ENCODE measurements around the gene ANKS1B.

Gene ANKS1B

DNA sequence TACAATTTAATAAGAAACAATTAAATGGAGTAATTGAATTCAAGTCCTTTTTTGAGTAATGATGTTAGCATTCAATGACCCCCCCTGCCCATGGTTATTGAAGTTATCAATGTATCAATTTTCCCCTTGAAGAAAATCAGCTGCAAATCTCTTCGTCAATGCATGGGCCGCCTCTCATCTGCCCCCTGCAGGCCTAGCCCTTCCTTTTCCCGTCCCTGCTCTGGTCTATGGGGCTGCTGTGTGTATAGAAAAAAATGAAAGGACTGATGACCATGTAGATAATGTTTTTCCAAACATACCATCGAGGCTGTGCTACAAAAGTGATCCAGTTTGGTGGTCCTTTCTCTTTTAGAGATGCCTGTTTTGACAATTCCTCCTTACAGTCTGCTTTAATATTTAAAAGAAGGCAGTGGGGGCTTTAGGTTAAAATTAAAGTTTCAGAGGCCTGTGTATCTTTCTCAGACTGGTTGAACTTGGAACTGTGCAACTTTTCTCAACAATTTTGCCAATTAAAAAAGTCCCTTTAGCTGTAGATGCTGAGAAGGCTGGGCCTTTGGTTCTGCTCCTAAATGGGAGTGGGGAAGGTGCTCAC lies 1241.3 kb downstream of the ANKS1B start:
- DNase-seq (ENCODE audit: low read depth in 1 of 2, low spot score in 1 of 2): no peak

DNA sequence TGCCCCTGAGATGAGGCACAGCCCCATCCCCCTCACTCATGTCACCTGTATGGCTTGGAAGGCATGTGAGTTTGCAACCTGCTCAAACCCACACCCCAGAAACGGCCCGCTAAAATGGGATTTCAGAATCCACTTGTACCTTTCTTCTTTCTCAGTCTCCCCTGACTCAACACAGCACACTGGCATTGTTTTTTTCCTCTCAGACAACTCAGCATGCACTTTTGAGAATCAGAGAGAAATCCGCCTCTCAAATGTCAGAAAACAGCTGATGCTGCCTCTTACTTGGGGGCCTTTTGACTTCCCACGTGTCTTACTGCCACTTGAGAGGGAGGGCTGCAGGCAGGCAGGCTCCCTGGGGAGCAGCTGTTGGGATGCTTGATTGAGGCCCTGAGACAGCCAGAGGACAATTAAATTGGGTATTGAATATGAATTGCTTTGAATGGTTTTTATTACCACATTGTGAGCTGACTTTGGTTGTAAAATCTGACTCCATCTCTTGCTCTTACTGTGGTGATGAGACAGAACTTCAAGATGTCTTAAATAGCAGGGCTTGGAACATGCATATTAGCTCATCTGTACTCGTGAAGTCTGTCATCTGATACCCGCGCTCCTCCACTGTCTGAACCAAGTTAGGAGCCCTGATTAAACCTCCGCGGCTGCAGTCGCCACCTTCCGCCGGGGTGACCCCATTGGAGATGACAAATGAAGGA lies 1243.0 kb downstream of the ANKS1B start:
- peak in 1 of 2 donors; percentile 2 for DNase-seq (ENCODE audit: low read depth in 1 of 2, low spot score in 1 of 2)

DNA sequence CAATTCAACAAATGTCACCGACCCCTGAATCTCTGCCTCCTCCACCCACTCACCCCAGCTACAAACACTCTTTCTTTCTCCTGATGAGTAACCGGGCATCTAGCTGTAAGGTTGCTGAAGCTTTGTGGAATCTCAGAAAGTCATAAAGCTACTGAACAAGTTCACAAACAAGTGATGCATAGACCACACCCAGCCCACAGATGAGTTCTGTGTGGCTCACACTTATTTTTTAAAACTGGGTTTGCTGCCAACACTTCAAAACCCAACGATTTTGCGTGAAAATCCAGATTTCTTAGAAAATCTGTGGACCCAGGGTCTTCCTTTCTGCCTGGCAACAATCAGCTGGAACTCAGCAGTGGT lies 1243.6 kb downstream of the ANKS1B start:
- DNase-seq (ENCODE audit: low read depth in 1 of 2, low spot score in 1 of 2): peak in 1 of 2 donors; percentile 3

DNA sequence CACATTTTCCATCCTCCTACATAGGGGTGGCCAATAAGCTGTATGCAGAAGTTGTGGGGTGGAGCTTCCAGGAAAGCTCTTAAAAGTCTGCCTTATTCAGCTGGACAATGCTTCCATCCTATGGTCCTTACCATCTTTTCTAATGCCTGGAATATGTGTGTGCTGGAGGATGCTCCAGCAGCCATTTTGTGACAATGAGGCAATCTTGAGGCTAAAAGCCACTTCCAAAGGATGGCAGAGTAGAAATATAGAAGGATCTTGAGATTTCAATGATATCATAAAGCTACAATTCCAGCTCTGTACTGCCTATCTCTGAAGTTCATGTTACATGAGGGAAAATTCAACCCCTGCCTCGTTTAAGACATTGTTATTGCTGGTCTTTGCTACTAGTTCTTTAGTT lies 1244.0 kb downstream of the ANKS1B start:
- no peak for DNase-seq (ENCODE audit: low read depth in 1 of 2, low spot score in 1 of 2)

DNA sequence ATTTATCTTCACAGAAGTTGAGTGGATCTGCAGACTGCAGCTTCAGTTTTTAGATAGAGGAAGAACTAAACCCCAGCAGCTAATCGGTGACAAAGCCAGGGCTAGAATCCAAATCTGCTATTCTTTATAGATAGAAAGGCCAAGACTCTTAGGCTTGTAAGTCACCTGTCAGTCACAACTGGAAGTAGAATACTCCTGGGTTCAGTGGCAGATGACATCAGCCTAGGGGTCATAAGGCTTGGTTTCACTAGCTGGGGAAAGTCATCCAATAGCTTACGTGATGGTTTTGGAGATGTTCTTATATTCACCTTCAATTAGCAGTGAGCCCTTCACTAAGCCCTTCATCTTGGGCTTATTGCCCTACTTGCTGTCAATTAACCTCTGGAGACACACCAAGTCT lies 1246.2 kb downstream of the ANKS1B start:
- no peak for DNase-seq (ENCODE audit: low read depth in 1 of 2, low spot score in 1 of 2)

DNA sequence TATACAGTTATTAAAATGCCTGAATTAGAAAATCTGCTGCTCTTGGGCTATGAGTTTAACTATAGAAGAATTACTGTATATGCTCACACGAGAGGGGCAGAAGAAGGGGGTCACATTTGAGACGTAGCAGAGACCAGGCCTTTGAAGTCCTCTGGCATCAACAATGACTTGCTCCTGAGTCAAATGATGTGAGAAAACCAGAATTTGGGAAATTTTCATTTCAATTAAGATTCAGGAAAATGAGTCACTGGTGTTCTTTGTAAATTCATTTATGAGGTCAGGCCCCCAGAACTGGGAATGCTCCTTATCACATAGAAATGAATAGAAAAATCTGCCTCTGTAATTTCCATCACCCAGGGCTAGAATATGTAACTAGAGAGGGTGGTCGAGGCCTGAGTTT lies 1246.7 kb downstream of the ANKS1B start:
- no peak for DNase-seq (ENCODE audit: low read depth in 1 of 2, low spot score in 1 of 2)

DNA sequence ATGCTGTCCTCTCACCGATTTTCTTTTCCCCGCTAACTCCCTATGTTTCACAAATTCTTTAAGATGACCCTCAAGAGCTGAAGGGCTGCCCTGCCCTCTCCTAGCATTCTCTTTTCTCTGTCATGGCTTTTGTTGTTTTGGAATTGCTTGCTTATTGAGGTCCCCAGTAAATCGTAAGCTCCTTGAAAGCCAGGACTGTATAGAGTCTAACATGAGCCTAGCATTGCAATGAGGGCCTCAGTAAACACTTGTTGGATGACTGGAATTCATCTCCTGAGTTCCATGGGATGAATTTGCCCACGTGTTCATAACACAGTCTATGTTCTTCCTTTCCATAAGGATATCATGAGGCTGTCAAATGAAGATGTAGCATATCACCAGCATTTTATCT lies 1247.4 kb downstream of the ANKS1B start:
- no peak for DNase-seq (ENCODE audit: low read depth in 1 of 2, low spot score in 1 of 2)

DNA sequence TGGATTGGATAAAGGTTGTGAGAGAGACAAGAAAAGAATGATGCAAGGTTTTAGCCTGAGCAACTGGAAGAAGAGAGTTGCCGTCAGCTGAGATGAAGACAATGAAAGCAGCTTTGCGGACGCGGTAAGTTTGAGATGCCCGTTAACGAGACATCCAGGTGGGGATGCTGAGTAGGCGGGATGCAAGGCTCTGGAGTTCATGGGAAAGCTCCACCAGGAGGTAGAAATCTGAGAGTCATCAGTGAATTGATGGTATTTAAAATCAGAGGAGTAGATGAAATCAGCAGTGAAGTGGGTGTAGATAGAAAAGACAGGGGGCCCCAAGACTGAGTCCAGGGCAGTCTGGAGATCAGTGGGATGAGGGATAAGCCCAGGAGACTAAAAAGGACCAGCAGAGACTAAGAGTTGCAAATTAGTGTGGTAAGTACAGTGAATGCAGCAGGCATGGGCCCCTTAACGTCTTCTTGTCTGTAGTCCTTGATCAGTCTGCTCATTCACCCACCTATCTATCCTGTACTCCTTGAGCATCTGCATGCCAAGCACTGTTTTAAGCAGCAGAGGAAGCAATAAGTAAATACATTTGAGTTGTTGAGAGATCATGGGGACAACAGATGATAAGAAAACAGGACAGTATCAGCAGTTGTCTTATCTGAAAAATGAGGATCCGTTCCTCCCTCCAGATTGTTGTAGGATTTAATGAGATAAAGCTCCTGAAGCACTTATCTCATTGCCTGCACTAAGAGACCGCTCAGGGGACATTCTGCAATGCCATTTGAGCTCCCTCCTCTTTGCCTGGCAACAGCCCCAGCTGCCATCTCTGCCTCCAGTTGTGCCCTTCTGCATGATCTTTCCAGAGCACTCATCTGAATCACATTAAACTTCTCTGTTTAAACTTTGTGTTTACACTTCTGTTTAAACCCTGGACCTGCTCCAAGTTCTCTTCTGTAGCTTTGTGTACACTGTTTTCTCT lies 1248.1 kb downstream of the ANKS1B start:
- DNase-seq (ENCODE audit: low read depth in 1 of 2, low spot score in 1 of 2): no peak

DNA sequence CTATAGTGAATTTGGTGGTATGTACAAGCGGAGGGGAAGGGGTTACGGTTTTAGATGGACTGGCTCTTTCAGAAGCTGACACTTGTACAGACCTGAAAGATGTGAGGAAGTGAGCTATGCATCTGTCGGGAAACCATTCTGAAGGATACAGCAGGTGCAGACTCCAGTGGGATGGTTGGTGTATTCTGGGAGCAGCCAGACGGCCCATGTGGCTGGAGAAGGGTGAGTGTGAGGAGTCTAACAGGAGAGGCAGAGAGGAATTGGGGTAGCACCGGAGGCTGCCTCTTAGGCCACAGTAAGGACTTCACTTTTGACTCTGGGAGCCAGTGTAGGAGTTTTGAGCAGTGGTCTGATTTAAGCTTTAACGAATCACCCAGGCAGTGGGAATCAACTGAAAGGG lies 1248.9 kb downstream of the ANKS1B start:
- no peak for DNase-seq (ENCODE audit: low read depth in 1 of 2, low spot score in 1 of 2)

DNA sequence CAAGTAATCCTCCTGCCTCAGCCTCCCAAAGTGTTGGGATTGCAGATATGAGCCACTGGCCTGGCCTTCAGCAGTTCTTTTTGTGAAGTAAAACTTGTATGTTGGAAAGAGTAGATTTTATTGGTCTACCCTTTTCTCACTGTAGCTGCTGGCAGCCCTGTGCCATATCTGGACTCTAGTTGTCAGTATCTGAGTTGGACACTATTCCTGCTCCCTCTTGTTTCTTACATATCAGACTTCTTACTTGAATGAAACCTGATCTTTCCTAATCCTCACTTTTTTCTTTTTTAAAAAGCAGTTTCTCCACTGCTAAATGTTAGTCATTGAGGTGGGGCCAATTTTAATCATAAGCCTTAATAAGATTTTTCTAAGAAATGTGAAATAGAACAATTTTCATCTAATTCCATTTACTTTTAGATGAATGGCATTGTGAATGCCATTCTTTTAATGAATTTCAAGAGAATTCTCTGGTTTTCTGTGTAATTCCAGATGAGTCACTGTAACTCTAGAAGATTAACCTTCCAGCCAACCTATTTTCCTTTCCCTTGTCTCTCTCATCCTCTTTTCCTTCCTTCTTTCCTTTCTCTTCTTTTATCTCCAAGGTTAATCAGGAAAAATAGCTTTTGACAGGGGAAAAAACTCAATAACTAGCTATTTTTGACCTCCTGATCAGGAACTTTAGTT lies 1250.9 kb downstream of the ANKS1B start:
- DNase-seq (ENCODE audit: low read depth in 1 of 2, low spot score in 1 of 2): no peak

DNA sequence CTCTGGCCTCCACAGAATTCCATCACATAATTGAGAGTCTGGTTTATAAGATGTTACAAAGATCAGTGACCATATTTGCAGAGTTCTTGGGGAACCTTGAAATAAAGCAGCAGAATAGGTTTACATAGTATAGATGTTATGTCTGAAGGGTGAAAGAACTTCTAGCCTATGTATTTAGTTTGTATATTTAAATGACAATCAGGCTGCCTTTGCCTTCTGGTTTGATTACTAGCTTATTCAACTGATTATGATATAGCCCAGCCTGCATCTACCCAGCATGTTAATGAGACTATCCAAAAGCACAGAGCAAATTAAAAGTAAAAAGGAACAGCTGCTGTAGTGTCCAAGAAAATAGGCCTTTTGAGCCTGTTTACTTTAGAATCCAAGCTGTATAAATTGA lies 1254.3 kb downstream of the ANKS1B start:
- DNase-seq (ENCODE audit: low read depth in 1 of 2, low spot score in 1 of 2): no peak

DNA sequence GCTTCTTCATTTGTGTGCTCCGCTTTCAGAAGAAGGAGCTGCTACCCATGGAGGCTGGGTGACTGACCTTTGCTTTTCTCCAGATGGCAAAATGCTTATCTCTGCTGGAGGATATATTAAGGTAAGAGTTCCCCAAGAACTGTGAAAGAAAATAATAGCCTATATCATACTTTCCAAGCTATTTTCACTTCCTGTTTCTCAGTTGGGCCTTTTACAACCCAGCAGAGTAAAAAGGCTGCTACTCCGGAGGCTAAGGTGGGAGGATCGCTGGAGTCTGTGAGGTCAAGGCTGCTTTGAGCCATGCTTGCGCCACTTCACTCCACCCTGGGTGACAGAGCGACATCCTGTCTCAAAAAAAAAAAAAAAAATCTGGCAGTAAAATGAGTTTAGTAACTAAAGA lies 1257.5 kb downstream of the ANKS1B start:
- no peak for DNase-seq (ENCODE audit: low read depth in 1 of 2, low spot score in 1 of 2)

DNA sequence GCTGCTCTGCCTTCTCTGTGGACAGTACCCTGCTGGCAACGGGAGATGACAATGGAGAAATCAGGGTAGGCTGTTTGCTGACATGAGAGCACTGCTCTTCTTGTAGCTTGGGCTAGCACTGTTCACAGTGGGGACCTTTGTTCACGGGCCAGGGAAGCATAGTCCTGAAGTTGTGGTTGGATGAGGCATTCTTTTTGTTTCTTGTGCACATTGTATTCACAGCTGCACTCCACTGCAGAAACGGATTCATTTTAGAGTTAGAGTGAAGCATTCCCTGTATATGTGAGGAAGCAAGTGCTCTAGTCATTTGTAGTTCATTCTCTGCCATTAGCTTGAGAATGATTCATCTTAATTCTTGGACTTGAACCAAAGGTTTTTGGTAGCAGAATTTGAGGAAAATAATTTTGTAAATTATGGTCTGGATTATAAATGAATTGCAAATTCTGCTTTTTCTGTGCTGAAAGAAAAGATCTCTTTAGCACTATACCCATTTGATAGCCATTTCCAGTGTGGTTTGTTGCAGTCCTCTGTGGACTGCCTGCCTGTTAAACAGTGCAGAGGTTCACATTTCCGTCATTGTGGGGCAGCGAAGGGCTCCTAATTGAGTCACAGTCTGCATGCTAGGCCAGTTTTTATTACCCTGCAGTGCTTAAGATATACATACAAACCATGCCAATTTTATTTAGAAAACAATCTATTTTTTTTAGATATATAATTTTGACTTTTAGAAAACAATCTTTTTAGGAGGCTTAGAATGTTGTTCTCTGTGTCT lies 1259.1 kb downstream of the ANKS1B start:
- DNase-seq (ENCODE audit: low read depth in 1 of 2, low spot score in 1 of 2): no peak

DNA sequence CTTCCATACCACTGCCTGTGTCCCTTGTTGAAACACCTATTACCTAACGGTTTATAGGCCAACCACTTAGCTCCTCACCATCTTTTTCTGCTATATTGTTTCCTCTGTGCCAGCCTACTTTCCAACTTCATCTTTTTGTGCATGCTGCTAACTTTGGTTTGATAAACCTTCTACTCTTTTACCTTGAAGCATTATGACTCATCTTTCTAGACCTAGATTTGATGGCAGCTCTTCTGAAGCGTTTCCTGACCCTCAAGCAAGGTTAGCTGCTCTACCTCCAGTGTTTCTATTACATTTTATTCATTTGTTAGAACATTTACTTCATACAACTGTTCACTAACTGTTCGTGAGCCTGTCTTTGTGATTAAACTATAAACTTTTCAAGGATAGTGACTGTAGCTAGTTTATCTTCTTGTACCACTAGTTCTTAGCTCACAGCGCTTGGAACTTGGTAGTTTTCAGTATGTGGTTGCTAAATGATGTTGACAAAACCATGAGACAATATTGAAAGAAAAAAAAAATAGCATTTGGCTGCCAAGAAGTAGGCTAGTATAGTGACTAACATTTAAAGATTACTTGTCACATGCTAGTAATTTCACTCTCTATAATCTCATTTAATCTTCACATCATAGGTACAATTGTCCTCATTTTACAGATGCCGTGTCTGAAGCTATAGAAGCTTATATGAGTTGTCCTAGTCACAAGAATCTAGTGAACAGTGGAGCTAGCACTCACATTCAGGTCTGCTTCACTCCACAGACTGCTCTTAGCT lies 1260.2 kb downstream of the ANKS1B start:
- no peak for DNase-seq (ENCODE audit: low read depth in 1 of 2, low spot score in 1 of 2)

DNA sequence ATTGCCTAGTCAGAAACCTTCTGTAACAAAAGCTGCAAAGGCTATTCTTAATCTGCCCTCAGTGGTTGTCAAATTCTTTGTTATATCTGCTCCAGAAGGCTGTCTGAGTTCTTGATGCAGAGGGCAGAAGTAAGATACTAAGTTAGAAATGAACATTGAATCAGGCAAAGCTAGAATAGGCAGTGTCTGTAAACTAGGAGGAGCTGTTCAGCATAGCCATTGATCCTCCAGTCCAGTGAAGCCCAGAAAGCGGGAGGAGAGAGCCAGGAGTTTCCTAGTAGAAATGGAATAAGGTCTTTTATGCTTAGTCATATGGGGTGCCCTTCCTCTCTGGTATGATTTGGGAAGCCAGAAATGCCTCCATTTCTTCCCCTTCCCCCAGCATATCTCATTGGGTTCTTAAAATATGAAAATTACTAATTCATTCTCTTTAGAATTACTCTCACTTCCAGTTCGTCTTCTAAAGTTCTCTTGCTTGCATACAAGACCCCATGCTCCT lies 1263.5 kb downstream of the ANKS1B start:
- DNase-seq (ENCODE audit: low read depth in 1 of 2, low spot score in 1 of 2): no peak

DNA sequence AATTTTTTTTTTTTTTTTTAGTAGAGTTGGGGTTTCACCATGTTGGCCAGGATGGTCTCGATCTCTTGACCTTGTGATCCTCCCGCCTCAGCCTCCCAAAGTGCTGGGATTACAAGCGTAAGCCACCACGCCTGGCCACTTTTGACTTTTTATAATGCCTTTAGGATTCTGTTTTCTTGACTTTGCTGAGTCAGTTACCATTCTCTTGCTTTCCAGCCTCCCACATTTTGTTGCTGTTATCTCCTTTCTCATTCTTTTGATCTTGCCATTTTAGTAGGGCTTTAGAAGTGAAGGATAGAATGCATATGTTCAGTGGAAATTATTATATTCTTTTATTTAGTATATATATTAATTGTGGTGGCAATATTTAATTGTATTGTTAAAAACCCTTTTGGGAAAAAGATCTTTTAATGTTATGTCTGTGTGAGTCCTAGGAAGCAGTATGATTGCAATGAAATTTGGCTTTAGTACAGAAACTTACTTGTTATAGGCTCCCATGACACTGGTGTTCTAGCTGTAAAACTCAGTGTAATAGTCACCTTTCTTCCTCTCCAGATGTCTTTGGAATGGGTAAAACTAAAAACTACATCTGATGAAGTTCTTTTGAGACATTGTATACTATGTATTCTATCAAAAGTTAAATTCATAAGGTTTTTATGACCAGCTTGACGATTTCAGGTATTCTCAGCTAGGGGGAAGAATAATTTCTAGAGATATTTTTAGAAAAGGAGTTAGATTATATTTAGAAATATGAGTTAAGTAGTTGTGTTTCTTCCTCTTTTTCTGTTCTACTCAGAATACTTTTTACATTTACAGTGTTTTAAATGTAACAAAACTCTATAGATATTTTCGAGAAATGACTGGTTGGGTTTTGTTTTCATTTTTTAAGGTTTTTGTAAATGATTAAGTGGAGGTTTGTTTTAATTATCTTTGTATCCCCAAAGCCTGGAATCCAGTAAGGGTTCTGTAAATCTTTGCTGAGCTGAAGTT lies 1264.9 kb downstream of the ANKS1B start:
- no peak for DNase-seq (ENCODE audit: low read depth in 1 of 2, low spot score in 1 of 2)

DNA sequence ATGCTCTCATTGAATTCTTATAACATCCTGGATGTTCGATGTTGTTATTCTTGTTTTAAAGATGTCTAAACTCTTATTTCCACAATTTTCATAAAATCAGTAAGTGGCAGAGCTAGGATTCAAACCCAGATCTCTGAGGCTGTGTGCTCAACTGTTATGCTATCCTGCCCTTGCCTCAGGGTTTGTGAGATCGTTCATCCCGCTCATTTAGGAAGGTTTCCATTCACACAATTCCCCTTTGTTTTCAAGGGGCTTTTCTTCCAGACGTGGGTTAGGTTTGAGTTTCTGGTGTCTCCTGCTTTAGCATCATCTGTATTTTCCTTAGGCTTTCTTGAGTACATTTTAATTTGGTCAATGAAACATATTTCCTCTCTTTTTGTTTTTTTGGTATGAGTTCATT lies 1270.3 kb downstream of the ANKS1B start:
- DNase-seq (ENCODE audit: low read depth in 1 of 2, low spot score in 1 of 2): no peak

DNA sequence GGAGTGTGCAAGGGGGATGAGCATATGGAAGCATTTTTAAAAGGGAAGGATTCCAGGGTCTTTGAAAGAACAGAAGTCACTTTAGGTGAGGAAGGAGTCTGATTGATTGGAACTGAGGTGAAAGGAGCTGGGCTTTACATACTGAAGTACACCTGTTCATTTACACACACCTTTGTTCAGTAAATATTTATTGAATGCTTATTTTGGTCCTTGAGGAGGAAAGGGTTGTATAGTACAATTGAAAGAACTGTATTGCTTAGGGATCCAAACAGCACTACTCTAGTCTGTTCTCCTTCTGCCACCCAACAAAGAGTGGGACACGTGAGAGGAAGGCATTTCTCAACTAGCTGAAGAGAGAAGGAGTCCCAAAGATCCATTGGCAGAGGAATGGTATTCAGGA lies 1275.7 kb downstream of the ANKS1B start:
- DNase-seq (ENCODE audit: low read depth in 1 of 2, low spot score in 1 of 2): no peak

DNA sequence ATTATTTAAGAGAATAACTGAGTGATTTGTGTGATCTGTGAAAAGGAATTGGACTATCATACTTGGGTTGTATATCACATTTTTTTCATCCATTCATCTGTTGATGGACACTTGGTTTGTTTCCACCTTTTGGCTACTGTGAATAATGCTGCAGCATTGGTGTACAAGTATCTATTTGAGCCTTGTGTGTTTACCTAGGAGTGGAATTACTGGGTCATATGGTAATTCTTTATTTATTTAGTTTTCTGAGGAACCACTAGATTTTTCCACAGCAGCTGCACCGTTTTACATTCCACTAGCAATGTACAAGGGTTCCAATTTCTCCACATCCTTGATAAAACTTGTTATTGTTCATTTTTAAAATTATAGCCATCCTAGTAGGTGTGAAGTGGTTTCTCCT lies 1283.6 kb downstream of the ANKS1B start:
- DNase-seq (ENCODE audit: low read depth in 1 of 2, low spot score in 1 of 2): no peak
